SK-N-MC (cell line): ENCODE results near the gene MLC1.
"Not testable (repeated sequence)": the region's sequence is repeated elsewhere in the genome, so short reads cannot be mapped to it uniquely, and the experiment has no call there.

Experiments used
- DNase-seq: peaks from one replicate; pipeline ENCODE4 v3.0.0-alpha.2; 2011; ENCODE audit warnings: low read depth, low spot score
- H3K27ac ChIP-seq: fragments of 200-600 bp; sonication (generic); 2 replicates; pipeline ENCODE4 v1.5.1; 2016; ENCODE audit warnings: mixed run types
- H3K36me3 ChIP-seq: fragments of 200-600 bp; sonication (generic); 2 replicates; pipeline ENCODE4 v1.6.1; 2017; ENCODE audit warnings: antibody characterized with exemption, low read length, mixed read lengths; ENCODE audit not compliant: insufficient read depth
- H3K4me3 ChIP-seq: fragments of 200-600 bp; sonication (generic); 2 replicates; pipeline ENCODE4 v1.5.1; 2016
- H3K9ac ChIP-seq: fragments of 200-600 bp; sonication (generic); 2 replicates; pipeline ENCODE4 v1.8.0; 2017; ENCODE audit warnings: mixed run types, mixed read lengths; ENCODE audit not compliant: insufficient read length
- H3K9me3 ChIP-seq: fragments of 200-600 bp; sonication (generic); 2 replicates; pipeline ENCODE4 v1.6.1; 2017; ENCODE audit warnings: low read depth, mild to moderate bottlenecking, antibody characterized with exemption, low read length, moderate library complexity, mixed read lengths
- EZH2 ChIP-seq: fragments of 200-600 bp; sonication (generic); IDR thresholded peaks from one replicate; pipeline ENCODE4 v1.6.1; 2017; ENCODE audit warnings: antibody characterized with exemption
- FOXP2 ChIP-seq: optimal IDR thresholded peaks from 2 replicates; pipeline ENCODE3; 2011; ENCODE audit warnings: mild to moderate bottlenecking, moderate library complexity; ENCODE audit not compliant: insufficient read depth; ENCODE audit errors: extremely low read length, control extremely low read depth
- POLR2AphosphoS5 ChIP-seq: IDR thresholded peaks from 2 replicates; pipeline ENCODE4 v1.6.1; 2012; ENCODE audit warnings: mild to moderate bottlenecking, low read depth, low read length, borderline replicate concordance

MLC1 gene

DNA sequence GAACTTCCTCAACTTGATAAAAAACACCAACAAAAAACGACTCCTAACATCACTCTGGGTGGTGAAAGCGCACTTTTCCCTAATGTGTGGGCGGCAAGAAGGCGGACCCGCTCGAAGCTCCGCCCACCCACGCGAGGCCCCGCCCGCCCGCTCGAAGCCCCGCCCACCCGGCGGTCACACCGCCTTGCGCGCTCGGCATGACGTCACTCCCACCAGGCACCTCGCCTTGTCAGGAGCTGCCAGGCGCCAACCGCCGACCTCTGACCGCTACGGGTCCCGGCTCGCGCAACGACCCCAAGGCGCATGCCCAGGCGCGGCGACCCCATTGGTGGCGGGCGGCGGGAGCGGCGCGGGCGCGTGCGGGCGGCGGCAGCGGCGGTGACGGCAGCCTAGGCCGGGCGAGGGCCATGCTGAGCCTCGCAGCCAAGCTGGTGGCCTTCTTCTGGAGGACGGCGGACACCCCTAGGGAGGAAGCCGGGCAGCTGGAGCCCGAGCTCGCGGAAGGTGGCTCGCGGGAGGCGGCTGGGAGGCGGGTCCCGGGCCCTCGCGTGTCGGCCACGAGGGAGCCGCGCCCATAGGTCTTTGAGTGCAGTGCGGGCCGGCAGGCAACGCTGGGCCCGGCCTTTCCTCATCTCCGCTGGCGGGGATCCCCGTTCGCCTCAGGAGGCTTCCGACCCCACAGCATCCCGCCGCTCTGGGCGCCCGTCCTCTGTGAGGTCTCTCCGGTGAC is 4.6 kb upstream of the MLC1 start, which contains the start of gene MOV10L1:
MOV10L1 (plus strand) TSS at position 325 of the 730 bp plus-strand sequence; CDS start at position 408, 83 bp downstream.
- no peak for TF ChIP-seq FOXP2
- TF ChIP-seq EZH2, result no peak
- TF ChIP-seq POLR2AphosphoS5, result no peak
- no peak within 1 kb of the TSS for H3K4me3 ChIP-seq
- H3K27ac ChIP-seq, result no peak within 1 kb of the TSS
- no peaks in the 10 kb centered on the region for H3K36me3 ChIP-seq
- H3K9me3 ChIP-seq, result no peaks in the 10 kb centered on the region
- no peak within 1 kb of the TSS for H3K9ac ChIP-seq
- no peak for DNase-seq

DNA sequence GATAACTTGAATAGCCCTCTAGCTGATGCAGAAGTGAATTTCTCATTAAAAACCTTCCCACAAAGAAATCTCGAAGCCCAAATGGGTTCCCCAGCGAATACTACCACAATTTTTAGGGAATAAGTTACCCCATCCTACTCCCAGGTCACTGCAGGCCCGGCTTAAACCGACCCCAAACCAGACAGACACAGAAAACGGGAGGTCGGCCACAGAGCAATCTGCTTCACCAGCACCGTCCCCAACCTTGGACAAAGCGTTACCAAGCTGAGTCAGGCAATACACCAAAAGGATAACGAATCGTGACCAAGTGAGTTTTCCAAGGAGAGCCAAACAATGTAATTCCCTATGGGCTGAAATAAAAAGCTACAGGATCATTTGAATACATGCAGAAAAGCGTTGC is 4.0 kb upstream of the MLC1 start:
- H3K27ac ChIP-seq, result no peak overlapping the region
- no peaks in the 10 kb centered on the region for H3K9me3 ChIP-seq
- no peak overlapping the region for H3K9ac ChIP-seq
- H3K4me3 ChIP-seq, result no peak overlapping the region
- no peaks in the 10 kb centered on the region for H3K36me3 ChIP-seq
- no peak for DNase-seq
- TF ChIP-seq POLR2AphosphoS5 (no peak), EZH2 (no peak), FOXP2 (no peak)

DNA sequence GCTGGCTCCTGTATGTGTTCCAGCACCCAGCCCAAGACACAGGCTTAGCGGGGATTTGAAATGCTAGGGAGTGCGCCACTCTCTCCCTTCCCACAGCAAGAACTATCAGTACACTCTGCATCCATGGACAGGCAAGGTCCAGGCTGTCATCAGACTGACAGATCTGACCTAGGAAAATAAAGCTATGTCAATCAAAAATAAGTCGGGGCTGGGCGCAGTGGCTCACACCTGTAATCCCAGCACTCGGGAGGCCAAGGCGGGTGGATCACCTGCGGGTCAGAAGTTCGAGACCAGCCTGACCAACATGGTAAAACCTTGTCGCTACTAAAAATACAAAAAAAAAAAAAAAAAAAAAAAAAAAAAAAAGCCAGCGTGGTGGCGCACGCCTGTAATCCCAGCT is 2.9 kb upstream of the MLC1 start:
- TF ChIP-seq POLR2AphosphoS5 (no peak), EZH2 (no peak), FOXP2 (no peak)
- no peak for DNase-seq
- H3K4me3 ChIP-seq, result no peak overlapping the region

DNA sequence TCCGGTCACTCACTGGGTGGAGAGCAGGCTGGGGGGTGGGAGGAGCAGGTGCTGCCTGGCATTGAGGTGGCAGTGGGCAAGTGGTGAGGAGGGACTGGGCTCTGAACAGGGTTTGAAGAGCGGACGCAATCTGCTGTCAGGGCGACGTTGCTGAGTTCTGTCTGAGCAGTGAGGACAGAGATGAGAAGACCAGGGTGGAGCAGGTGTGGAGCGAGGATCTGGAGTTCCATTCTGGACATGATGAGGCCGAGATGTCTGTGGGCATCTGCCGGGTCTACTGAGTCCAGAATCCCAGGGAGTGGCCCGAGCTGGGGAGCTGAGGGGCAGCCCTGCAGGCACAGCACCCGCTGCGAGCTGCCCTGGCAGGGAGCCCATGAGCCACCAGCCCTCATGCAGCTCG is 2.4 kb upstream of the MLC1 start:
- no peak overlapping the region for H3K27ac ChIP-seq
- no peak for TF ChIP-seq EZH2
- TF ChIP-seq FOXP2, result no peak
- TF ChIP-seq POLR2AphosphoS5, result no peak

More for the DNA sequence above, 2.9 kb upstream of the MLC1 start:
- H3K9ac ChIP-seq, result no peak overlapping the region
- no peak overlapping the region for H3K27ac ChIP-seq
- H3K36me3 ChIP-seq, result no peaks in the 10 kb centered on the region
- no peaks in the 10 kb centered on the region for H3K9me3 ChIP-seq

DNA sequence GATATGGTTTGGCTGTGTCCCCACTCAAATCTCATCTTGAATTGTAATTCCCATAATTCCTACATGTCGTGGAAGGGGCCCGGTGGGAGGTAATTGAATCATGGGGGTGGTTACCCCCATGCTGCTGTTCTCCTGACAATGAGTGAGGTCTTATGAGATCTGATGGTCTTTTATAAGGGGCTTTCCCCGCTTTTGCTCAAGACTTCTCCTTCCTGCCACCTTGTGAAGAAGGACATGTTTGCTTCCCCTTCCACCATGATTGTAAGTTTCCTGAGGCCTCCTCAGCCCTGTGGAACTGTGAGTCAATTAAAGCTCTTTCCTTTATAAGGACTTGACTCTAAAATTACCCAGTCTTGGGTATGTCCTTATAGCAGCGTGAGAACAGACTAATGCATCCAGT is 1.7 kb upstream of the MLC1 start:
- not testable (repeated sequence) for H3K9me3 ChIP-seq, DNase-seq, H3K4me3 ChIP-seq, H3K36me3 ChIP-seq, H3K27ac ChIP-seq, H3K9ac ChIP-seq

More for the DNA sequence above, 2.4 kb upstream of the MLC1 start:
- Histone ChIP-seq H3K9me3 (no peaks in the 10 kb centered on the region), H3K4me3 (no peak overlapping the region), H3K36me3 (no peaks in the 10 kb centered on the region), H3K9ac (no peak overlapping the region)
- no peak for DNase-seq

DNA sequence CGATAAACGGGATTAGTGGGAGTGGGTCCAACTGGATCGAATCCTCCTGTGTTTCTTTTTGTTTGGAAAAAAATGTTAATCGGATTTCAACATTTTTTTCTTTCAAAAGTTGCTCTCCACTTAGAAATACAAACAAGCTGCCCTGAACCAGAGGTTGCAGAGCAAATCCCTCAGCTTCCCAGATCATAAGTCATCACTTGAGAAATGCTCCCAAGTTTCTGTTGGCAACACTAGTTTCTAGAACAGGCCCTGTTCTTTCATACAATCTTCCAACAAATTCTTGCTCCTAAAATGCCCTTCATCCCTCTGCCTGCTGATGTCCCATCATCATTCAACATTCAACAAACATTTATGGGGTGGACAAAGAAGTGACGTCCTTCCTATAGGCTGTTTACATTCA is 1.3 kb upstream of the MLC1 start:
- TF ChIP-seq FOXP2 (no peak), POLR2AphosphoS5 (no peak), EZH2 (no peak)
- no peak for DNase-seq
- H3K36me3 ChIP-seq, result no peaks in the 10 kb centered on the region
- no peak overlapping the region for H3K27ac ChIP-seq
- H3K9me3 ChIP-seq, result no peaks in the 10 kb centered on the region
- H3K9ac ChIP-seq, result no peak overlapping the region
- H3K4me3 ChIP-seq, result no peak overlapping the region

DNA sequence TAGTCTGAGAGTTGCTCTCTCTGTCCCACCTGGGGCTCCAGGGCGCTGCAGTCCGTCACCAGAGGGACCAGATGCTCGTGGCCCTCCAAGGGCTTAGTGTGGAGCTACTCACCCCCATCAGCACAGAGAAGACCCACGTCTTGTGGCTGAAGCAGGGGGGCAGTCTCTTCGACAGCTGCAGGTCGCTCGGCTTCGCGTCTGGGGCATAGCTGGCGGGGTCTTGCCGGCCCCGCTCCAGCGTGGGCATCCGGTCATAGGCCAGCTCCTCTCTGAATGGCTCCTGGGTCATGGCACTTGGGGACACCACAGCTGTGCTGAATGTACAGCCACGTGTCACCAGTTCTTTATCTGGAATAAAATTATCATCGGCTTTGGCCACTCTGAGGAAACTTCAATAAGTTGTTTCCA is 608 bp downstream of the MLC1 start:
- Histone ChIP-seq H3K9ac (peak overlapping the region; percentile 72), H3K9me3 (no peaks in the 10 kb centered on the region), H3K36me3 (no peaks in the 10 kb centered on the region), H3K27ac (no peak overlapping the region), H3K4me3 (no peak overlapping the region)
- TF ChIP-seq FOXP2, result no peak
- no peak for TF ChIP-seq POLR2AphosphoS5
- TF ChIP-seq EZH2, result no peak
- no peak for DNase-seq

DNA sequence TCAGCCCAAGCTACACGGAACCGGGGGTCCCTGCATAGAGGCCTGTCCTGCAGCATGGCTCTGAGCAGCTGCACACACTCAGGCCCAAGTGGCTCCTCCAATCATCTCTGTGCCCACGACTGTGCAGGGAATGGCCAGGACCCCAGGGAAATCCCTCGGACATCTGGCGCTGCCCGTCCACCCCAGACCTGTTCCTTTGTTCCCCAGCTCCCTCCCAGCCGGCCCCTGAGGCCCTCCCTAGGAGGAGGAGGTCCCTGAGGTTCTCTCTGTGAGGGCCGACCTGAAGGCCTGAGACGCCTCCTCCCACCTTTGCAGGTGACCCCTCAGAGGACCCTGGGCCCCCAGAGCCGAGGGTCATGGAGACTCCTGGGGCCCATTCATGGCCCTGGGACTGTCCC is 1.1 kb downstream of the MLC1 start:
- DNase-seq, result no peak
- H3K4me3 ChIP-seq, result no peak overlapping the region
- H3K27ac ChIP-seq, result no peak overlapping the region
- H3K9ac ChIP-seq, result peak overlapping the region; percentile 72
- H3K36me3 ChIP-seq, result no peaks in the 10 kb centered on the region
- TF ChIP-seq EZH2, result no peak
- no peak for TF ChIP-seq FOXP2
- TF ChIP-seq POLR2AphosphoS5, result no peak
- no peaks in the 10 kb centered on the region for H3K9me3 ChIP-seq

DNA sequence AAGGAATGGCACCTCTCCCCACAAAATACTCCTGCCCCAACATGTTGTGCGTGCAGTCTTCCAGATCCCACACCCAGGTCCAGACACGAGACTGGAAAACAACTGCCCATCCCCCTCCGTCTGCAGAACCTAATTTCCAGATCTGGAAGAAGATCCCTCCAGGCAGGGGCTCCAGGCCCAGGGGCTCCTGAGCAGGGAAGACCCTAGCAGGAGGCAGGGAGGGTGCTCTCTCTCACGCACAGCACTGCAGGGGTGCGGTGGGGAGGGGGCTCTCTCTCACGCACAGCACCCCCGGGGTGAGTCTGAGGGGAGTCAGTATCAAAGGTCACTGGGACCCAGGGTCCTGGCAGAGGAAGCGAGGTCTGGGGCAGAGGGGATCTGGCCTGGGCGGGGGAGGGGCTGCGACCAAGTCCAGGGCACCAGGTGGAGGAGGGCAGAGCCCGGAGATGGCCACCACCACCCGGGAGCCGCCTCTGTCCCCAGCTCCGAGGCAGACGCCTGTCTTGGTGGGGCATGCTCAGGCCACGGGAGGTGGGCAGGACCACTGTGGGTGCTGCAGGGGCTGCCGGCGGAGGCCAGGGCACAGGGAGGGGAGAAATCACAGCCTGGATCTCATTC is 1.7 kb downstream of the MLC1 start:
- no peak for DNase-seq
- Histone ChIP-seq H3K9me3 (no peaks in the 10 kb centered on the region), H3K4me3 (no peak overlapping the region), H3K36me3 (no peaks in the 10 kb centered on the region), H3K9ac (peak overlapping the region; percentile 26), H3K27ac (no peak overlapping the region)
- TF ChIP-seq EZH2 (no peak), POLR2AphosphoS5 (no peak), FOXP2 (no peak)
